Fibroblast of gingiva (primary cell): ENCODE results near the gene MTCL1.

ENCODE experiments used
- DNase-seq: peaks from one replicate; pipeline ENCODE4 v3.0.0-alpha.2; 2011; ENCODE audit warnings: low read depth

MTCL1 gene

DNA sequence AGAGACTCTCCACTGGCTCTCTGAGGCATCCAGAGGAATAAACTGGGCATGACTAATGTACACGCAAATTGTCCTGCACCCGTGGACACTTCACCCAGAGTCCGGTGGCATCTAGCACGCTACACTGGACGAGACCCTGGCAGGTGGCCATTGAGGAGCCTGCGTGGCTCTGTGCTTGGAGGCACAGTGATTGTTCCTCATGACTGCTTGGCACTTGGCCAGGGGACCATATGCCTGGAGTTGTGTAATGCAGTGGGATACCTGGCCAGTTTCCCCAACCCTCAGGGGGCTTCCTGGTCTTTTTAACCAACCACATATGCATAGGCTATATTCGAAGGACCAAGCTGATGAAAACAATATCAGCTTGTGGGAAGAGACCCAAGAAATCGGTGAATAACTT, 66.6 kb downstream of the MTCL1 start:
- peak; percentile 56 for DNase-seq

DNA sequence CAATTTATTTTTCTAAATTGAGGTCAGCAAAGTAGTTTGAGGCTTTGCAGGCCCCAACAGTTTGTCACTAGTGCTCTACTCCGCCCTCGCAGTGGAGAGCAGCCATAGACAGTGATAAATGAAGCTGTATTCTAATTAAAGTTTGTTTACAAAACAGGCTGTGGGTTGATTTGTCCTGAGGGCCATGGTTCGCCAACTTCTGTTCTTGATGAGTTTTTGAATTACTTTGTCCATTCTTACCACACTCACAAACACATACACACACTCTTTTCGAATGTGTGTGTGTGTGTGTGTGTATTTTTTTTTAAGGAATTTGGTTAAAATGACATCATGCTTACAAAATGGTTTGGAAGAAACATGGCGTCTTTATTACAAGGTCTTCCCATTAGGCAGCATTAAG, 68.6 kb downstream of the MTCL1 start:
- no peak for DNase-seq

DNA sequence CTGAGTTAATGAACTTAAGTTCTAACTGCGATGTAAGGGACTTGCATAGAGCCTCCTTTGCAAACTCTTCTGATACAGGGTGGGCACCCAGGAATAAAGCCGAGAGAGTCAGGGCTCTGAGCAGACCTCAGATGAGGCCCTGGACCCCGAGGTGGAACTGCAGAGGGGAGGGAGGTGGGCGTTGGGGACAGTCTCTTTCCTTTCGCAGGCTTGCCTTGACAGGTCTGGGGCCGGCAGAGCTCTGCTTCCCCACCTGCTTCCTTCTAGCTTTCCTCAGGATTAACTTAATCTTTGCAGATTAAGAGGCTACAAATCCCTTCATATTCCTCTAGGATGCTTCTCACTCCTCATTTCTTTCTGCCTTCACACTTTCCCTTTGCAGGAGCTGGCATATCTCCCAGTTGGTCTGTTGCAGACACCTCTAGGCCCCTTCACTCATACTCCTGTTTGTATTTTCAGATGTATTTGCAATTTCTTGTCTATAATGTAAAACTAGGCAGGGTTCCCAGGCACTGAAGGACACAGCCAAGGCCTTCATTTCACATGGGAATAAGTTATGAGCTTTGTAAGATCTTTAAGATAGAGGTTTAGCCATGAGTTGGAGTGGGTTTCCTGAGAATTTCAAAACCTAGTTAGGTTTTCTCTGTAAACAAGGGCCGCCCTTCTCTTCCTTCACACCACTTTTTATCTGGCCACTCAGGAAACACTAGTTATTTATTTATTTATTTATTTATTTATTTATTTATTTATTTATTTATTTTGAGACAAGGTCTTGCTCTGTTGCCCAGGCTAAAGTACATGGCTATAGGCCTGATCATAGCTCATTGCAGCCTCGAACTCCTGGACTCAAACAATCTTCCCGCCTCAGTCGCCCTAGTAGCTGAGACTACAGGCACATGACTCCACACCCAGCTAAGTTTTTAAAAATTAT, 70.9 kb downstream of the MTCL1 start:
- DNase-seq = no peak

DNA sequence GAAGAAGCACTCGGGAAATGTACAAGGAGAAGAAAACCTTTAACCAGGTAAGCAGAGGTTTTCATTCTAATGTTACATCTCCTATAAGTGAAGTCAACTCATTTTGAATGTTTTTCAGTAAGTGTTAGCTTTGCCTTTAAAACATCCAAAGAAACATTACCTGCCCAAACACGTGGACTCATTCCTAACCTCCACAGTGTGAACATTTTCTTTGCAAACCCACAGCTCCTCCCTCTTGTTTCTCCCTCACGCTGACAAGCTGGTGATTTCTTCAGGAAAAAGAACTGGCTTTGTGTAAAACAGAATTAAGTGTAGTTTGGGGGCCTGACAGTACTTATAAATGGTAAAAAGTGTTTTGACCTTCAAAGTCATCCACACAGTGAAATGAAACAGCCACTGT, 72.5 kb downstream of the MTCL1 start:
- no peak for DNase-seq

DNA sequence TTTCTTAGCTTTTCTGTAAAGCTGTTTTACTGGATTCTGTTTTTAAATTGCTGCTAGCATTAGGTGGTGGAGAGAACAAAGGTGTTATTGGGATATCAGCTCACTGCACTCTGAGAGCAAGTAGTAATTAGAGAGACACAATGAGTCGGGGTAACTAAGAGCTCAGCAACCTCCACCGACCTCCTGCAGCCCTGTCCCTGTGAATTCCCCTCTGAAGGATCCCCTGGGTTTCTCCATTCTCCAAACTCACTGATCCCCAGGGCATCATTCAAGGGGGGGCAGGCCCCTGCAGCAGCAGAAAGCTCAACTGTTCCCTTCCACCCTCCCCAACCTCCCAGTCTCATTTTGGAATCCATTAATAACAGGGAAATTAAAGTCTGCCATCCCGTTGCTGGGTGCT, 73.0 kb downstream of the MTCL1 start:
- DNase-seq = no peak

DNA sequence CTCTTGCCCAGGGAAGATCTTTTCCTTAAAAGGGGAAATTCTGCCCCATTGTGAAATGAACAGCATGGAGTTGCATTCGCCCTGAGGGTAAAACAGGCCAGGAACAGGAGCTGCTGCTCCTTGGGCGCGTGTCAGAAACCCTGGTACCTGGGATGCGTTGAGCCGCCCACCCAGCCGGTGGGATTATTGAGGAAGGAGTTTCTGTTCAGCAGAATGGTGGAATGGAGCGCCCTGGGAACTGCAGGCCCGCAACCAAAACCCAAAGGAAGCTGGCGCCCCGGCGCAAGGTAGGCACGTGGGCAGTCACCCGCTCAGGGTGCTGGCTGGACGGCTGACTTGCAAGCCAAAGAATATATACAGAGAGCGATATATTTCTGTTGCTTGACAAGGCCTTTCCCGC, 73.5 kb downstream of the MTCL1 start:
- no peak for DNase-seq

DNA sequence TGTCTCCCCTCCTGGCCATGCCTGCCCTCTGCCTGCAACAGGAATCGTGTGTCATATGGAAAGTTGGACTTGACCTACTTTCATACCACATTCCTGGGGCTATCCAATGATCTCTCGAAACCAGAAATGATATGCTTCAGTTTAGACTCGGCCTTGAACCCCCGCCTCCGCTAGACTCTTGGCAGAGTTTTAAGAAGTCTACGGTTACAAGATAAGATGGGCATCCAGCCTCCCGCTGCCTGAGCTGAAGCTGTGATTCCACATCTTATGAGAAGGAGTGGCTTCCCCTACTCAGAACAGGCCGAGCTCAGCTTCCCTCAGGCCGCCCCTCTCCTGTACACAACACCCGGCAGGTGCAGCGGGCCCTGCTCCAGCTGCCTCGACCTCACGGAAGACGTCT, 73.9 kb downstream of the MTCL1 start:
- DNase-seq = no peak

DNA sequence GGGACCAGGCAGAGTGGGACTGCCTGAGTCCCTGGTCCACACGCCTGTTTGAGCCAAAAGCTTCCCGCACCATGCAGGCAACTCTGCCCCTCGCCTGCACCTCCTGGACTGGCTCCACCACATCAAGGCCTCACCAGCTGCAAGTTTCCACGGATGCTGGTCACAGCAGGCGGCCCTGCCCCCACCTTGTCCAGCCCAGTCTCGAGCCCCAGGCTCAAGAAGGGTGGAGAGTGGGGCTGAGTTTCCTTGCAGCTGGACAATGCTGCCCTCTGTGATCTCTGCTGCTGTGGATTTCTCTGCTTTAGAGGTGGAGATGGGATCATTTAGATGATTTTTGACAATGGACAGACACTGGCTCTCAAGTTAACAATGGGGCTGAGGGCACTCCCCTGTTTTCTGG, 74.9 kb downstream of the MTCL1 start:
- no peak for DNase-seq

DNA sequence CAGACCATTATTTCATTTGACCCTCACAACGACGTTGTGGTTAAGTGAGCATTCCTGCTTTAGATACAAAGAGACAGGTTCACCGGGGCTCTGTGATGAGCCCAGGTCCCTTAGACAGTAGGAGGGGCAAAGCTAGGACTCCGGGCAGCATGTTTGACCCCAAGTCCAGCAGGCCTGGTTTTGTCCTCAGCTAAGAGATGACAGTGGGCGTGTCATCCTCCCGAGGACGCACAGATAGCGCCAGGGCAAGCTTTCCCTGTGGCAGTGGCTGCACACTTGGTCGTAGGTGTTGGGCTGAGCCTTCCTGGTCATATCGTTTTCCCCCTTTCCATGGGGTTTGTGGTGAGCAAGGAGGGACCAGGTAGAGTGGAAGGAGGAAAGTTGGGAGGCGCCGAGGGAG, 76.3 kb downstream of the MTCL1 start:
- no peak for DNase-seq

DNA sequence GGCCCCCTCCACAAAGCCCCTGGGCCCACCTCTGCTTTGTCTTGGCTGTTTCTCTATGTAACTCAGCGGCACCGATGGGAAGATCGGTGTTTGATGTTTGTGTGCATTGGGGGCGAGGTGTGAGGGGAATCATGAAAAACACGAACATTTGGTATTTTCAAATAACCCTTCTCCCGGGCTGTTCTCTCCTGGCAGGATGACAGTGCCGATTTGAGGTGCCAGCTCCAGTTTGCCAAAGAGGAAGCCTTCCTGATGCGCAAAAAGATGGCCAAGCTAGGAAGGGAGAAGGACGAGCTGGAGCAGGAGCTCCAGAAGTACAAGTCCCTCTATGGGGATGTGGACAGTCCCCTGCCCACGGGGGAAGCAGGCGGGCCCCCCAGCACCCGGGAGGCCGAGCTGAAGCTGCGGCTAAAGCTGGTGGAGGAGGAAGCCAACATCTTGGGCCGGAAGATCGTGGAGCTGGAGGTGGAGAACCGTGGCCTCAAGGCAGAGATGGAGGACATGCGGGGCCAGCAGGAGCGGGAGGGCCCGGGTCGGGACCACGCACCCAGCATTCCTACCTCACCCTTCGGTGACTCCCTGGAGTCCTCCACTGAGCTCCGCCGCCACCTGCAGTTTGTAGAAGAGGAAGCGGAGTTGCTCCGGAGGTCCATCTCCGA, 78.1 kb downstream of the MTCL1 start:
- no peak for DNase-seq

DNA sequence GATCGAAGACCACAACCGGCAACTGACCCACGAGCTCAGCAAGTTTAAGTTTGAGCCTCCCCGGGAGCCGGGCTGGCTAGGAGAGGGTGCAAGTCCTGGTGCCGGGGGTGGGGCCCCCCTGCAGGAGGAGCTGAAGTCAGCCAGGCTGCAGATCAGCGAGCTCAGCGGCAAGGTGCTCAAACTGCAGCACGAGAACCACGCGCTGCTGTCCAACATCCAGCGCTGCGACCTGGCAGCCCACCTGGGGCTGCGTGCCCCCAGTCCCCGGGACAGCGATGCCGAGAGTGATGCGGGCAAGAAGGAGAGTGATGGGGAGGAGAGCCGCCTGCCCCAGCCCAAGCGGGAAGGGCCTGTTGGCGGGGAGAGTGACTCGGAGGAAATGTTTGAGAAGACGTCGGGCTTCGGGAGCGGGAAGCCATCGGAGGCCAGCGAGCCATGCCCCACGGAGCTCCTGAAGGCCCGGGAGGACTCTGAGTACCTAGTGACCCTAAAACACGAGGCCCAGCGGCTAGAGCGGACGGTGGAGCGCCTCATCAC, 78.7 kb downstream of the MTCL1 start:
- no peak for DNase-seq

DNA sequence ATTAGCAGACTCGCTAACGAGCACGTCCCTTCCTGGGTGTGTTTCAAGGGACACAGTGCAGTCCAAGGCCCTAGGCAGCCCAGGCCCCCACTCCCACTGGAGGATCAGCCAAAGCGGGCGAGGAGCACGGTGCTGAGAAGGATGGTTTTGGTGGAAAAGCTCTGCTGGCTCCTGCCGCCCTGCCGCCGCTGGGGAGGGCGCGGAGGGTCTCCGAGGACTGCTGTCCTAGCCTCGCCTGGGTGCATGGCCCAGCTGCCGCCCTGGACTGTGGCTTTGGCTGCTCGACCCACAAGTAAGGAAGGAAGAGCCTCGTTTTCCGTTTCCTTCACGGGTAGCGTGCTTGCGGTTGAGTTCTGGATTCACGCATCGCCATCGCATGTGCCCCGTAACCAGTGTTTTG, 79.9 kb downstream of the MTCL1 start:
- no peak for DNase-seq

DNA sequence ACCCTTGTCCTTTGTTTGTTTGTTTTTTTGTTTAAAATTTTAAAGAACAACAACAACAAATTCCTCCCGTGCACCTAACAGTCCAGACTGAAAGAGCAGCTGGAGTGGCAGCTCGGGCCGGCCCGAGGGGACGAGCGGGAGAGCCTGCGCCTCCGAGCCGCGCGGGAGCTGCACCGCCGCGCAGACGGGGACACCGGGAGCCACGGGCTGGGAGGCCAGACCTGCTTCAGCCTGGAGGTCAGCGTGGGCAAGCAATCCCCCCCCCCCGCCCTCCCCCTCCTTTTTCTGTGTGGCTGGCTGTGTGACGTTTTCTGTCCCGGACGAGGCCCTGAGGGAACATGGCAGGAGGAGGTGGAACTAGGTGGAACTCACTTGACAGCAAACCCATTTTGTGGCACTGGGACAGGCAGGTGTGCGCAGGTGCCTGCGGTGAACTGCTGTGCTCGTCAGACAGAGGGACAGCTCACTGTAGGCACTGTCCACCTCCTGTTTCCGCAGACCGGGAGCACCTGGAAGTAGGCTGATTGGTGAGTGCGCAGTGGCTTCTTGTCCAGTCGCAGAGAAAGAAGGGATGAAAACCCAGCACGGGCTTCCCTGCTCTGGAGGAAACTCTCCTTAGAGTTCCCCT, 80.6 kb downstream of the MTCL1 start:
- DNase-seq = no peak

DNA sequence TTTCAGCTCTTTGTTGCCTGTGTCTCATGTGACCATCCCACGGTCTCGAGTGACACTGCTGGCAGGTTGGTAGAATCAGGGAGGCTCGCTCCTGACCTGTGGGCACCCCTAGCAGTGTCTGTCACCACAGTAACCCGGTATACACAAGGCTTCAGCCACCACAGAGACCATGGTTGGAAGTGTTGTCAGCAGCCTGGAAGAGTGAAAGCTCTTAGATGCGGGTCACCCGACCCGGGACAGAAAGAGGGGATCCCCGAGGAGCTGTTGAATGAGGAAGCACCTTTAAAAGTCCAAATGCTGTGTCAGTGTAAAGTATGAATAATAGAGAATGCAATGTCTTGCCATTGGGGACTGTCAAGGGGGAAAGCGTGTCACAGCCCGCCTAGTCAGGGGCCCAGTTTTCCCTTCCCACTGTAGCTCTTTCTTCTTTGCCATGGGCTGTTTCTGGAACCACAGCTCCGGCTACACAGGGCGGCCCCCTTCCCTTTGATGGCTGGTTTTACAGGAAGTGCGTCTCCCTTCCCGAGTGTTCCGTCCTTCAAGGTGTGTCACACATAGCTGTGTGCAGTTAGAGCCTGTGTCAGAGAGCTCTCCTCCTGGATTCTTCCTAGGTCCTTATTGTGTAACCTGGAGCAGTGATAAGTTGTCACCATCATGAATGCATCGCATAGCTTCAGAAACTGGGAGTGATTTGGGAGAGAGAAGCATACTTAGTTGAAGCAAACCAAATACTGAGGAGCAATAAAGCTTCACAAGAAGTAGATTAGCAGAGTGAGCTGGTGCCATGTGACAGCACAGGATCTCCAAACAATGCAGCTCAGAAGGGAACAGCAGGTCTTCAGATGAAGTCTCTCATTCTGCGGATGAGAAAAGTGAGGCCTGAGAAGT, 81.4 kb downstream of the MTCL1 start:
- DNase-seq = no peak

DNA sequence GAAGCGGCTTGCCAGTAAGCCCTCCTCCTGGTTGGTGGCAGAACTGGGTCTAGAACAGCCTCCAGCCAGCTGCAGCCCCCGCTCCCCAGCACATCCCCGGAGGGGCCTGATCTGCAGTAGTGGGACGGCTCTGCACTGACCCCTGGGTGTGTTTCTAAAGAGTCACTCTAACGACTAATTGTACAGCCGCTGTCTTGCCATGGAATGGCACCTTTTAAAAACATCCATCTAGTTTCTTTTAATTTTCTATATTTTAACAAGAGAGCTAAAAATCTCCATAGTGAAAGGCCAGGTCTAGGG, 82.0 kb downstream of the MTCL1 start:
- no peak for DNase-seq

DNA sequence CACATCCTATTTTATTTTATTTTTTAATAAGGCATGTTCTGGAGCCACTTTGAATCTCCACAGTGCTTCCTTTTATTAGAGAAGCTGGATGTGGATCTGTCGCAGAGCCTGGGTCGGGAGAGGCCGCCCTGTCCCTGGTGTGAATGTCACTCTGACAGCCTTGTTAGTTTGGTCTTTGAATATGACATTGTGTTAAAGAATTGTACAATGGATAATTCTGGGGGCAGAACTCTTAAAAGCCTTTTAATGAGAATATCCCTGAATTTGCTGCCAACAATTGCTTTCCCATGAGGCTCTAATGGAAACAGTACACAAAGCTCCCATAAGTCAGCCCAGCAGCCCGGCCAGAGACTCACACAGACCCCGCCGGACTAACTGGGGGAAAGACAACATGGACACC, 82.4 kb downstream of the MTCL1 start:
- DNase-seq = no peak

DNA sequence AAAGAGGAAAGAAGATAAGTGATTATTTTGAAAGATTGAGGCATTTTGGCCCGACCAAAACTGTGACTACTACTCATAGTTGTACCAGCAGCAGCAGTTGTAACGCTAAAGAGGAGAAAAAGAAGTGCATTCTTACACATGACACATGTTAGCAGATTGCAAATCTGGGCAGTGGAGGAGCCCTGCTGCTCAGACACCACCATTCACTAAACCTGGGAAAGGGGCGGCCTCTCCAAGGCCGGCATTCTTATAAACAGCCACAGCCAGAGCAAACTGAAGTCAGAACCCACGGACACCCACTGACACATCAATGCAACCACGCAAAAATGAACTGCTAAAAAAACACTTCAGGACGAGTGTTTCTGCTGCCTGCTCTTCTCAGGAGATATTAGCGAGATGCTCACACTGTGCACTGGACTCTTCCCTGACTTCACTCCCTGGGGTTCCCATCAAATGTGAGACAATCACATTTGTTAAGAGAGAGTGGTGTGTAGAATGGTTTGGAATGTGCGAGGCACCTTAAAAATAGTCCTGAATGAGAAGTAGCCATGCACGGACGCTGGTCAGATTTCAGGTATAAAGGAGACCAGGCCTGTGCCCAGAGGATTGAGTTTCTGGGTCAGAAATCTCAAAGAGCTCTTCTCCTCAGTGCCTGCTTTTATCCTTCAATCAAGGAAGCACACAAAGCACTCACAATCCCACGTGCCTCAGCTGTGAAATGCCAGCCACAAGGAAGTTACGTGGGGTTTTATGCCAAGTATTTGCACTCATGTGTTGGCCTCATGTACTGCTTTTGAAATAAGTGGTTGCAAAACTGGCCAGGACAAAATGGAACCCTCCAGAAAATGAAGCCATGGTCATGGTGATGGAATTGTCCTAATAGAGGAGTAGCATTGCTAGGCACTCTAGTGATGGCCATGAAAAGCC, 83.4 kb downstream of the MTCL1 start:
- DNase-seq = peak; percentile 64

DNA sequence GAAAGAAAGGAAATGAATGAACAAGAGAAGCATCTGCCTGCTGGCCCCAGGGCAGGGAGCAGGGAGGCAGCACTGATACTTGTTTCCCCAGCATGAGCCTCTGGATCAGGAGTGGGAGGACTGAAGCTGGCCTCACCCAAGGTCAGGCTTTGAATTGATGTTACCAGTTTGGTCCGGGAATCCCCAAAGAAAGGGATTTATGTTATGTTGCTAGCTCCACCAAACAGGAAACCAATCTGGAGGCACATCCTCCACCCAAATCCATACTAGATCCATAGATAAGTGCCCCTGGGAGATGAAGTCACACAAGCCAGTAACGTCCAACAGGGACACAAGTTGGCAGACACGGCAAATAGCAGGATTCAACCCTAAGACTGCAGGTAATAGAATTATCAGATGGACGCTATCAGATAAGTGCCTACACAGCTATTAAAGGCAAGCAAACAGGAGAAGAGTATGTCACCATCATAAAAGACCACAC, 85.9 kb downstream of the MTCL1 start:
- no peak for DNase-seq

DNA sequence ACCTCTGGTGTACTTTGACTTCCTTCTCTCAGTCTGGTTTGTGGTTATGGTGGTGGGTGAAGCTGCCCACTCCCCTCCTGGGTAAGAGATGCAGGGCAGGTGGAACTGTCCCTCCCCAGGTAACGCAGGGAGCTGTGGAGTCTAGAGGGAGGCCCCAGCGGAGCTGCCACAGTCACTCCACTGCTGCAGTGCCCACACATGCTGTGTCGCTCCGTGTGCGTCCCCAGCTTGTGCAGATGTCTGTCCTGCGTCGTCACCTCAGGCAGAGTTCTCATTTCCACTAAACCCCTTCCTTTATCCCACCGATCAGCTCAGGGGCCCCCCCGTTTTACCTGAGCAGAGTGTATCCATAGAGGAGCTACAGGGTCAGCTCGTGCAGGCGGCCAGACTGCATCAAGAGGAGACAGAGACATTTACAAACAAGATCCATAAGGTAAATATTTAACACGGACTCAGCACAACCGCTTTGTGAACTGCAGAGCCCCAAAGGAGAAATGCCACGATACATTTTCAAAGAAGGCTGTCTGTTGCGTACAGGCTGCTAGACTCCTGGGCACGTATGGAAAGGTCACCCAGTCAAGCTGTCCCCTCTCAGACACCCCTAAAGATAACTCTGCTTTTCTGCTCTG, 87.4 kb downstream of the MTCL1 start:
- DNase-seq = no peak

DNA sequence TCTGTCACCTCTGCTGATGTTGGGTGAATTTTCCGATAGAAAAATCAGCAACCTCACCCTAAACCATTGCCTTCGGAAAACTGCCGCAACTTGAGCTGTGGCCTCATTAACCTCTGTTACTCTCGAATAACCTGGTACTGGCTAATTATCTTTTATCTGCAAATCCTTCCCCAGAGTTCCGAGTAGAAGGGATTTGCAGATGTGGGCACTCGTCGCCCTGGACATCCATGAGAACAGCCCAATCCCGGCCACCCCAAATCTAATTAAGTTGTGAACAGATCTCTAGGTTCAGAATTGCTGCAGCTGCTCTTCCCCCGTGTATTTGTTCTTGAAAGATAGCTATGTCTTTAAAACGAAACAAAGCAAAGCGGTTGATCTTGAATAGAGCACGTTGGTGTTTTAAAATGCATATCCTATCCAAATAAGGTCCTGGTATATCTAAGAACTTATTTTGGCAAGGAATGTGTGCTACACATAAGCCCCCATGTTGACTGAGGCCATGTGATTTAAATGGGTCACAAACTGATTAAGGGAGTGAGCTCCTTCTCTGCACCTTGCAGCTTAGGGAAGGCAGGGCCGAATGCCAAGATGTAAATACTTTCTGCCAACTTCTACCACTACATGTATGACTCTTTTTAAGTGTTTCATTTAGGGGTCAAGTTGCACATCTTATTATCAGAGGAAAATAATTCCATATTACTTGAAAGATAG, 88.2 kb downstream of the MTCL1 start:
- no peak for DNase-seq
